Activated B cell treated with CpG ODN at 0.5 μM for 24 hours (primary cell): ENCODE results near the gene CYP1A2. TPM values are rescaled to one million over a fixed set of nuclear protein-coding genes. Genes with fewer than 3 reads are reported as not detected.
A peak's percentile ranks its signal among the peaks of the same experiment; 100 is the strongest.

Experiments used
- ATAC-seq: fragments of 200-7000 bp; cut with Tn5 transposase; one replicate; pipeline ENCODE4 v1.10.0; 2021; ENCODE audit warnings: low read depth, mild to moderate bottlenecking, moderate library complexity
- CTCF ChIA-PET: fragments of 350-600 bp; sonication (Branson Sonifier 250); formaldehyde crosslinking; loops from one replicate; lab custom pipeline; 2021; ENCODE audit warnings: antibody characterized with exemption; lab: Charles Lee
- POLR2A ChIA-PET: fragments of 350-600 bp; sonication (Branson Sonifier 250); formaldehyde crosslinking; loops from one replicate; lab custom pipeline; 2021; ENCODE audit warnings: antibody characterized with exemption; lab: Charles Lee
- DNase-seq: peaks from one replicate; pipeline ENCODE4 v3.0.0; 2022
- H3K27ac Mint-ChIP-seq: one replicate; pipeline ENCODE4 v1.8.0; 2020; ENCODE audit warnings: mixed read lengths
- H3K27me3 Mint-ChIP-seq: one replicate; pipeline ENCODE4 v1.8.0; 2021; ENCODE audit warnings: mixed read lengths
- H3K36me3 Mint-ChIP-seq: one replicate; pipeline ENCODE4 v1.8.0; 2021; ENCODE audit warnings: low read depth, mixed read lengths
- H3K4me1 Mint-ChIP-seq: one replicate; pipeline ENCODE4 v1.8.0; 2021; ENCODE audit warnings: mixed read lengths
- H3K4me3 Mint-ChIP-seq: one replicate; pipeline ENCODE4 v1.8.0; 2020; ENCODE audit warnings: mild to moderate bottlenecking, mixed read lengths
- H3K9me3 Mint-ChIP-seq: one replicate; pipeline ENCODE4 v1.8.0; 2020; ENCODE audit warnings: mixed read lengths
- CTCF ChIP-seq: fragments of 200-600 bp; IDR thresholded peaks from one replicate; pipeline ENCODE4 v1.8.0; 2022; ENCODE audit warnings: antibody characterized with exemption, mild to moderate bottlenecking
- intact Hi-C: fragments of 100-400 bp; cut with micrococcal nuclease; formaldehyde crosslinking; loops from one replicate; pipeline ENCODE4 v1.15.1; 2024
- total RNA-seq: library from RNA; stranded (reverse); gene quantifications from 2 replicates; pipeline ENCODE4 v1.2.3, GENCODE V29; 2022

CYP1A2 gene
- total RNA-seq, 1 donor from 2014 or later: 0.16 TPM

GRCh38 chr15:74801311-74801997 is 52.8 kb downstream of the CYP1A2 start:
- Mint-ChIP-seq H3K4me3 (no peak overlapping the region), H3K36me3 (peaks cover 78% of the 10 kb centered on the region), H3K27ac (peak overlapping the region; percentile 12), H3K9me3 (no peaks in the 10 kb centered on the region), H3K27me3 (no peaks in the 10 kb centered on the region), H3K4me1 (peaks cover 51% of the 10 kb centered on the region)
- intact Hi-C loops: loop anchor here (2.0 kb wide), 2 partner anchors 33 to 41 kb away; partner anchors contain the start of gene ULK3
- ATAC-seq (no peak), DNase-seq (no peak)
- CTCF ChIA-PET: interaction anchor here (2.2 to 26.2 kb wide), 3 partner anchors 13 to 100 kb away, joined by 9 to 1146 read pairs (median 134); partner anchors contain the start of gene CSK
- no peak for TF ChIP-seq CTCF
- POLR2A ChIA-PET: interaction anchor here (32.5 kb wide), 1 partner anchor 22 kb away, joined by 2569 read pairs; the partner anchor contains the start of gene CSK

GRCh38 chr15:74802290-74802689 is 53.6 kb downstream of the CYP1A2 start:
- DNase-seq (no peak), ATAC-seq (no peak)
- Mint-ChIP-seq H3K27me3 (no peaks in the 10 kb centered on the region), H3K9me3 (no peaks in the 10 kb centered on the region), H3K4me1 (peaks cover 47% of the 10 kb centered on the region), H3K36me3 (peaks cover 75% of the 10 kb centered on the region), H3K4me3 (no peak overlapping the region), H3K27ac (no peak overlapping the region)
- POLR2A ChIA-PET: interaction anchor here (32.5 kb wide), 1 partner anchor 23 kb away, joined by 2569 read pairs; the partner anchor contains the start of gene CSK
- intact Hi-C loops: no loop called here
- no peak for TF ChIP-seq CTCF
- CTCF ChIA-PET: interaction anchor here (0.8 to 26.2 kb wide), 2 partner anchors 8 to 26 kb away, joined by 3 to 1146 read pairs; partner anchors contain the start of gene CSK

GRCh38 chr15:74802862-74803447 is 54.3 kb downstream of the CYP1A2 start:
- ATAC-seq (no peak), DNase-seq (no peak)
- no peak for TF ChIP-seq CTCF
- Mint-ChIP-seq H3K9me3 (no peaks in the 10 kb centered on the region), H3K36me3 (peaks cover 69% of the 10 kb centered on the region), H3K4me1 (peaks cover 47% of the 10 kb centered on the region), H3K27ac (peak overlapping the region; percentile 41), H3K4me3 (no peak overlapping the region), H3K27me3 (no peaks in the 10 kb centered on the region)
- intact Hi-C loops: no loop called here
- CTCF ChIA-PET: interaction anchor here (0.8 to 26.2 kb wide), 2 partner anchors 9 to 26 kb away, joined by 3 to 1146 read pairs; partner anchors contain the start of gene CSK
- POLR2A ChIA-PET: interaction anchor here (0.6 to 32.5 kb wide), 2 partner anchors 9 to 23 kb away, joined by 5 to 2569 read pairs; partner anchors contain the start of gene CSK

GRCh38 chr15:74804935-74805334 is 56.3 kb downstream of the CYP1A2 start:
- DNase-seq (no peak), ATAC-seq (no peak)
- CTCF ChIA-PET: interaction anchor here (0.9 to 26.2 kb wide), 4 partner anchors 9 to 170 kb away, joined by 3 to 1146 read pairs (median 4); partner anchors contain the start of gene CSK
- H3K4me1 Mint-ChIP-seq: peaks cover 42% of the 10 kb centered on the region
- no peaks in the 10 kb centered on the region for H3K27me3 Mint-ChIP-seq
- TF ChIP-seq CTCF: no peak
- intact Hi-C loops: no loop called here
- H3K9me3 Mint-ChIP-seq: no peaks in the 10 kb centered on the region
- POLR2A ChIA-PET: interaction anchor here (0.8 to 32.5 kb wide), 3 partner anchors 14 to 69 kb away, joined by 3 to 2569 read pairs (median 3); partner anchors contain the start of gene CSK
- peaks cover 50% of the 10 kb centered on the region for H3K36me3 Mint-ChIP-seq
- no peak overlapping the region for H3K4me3 Mint-ChIP-seq
- peak overlapping the region; percentile 61 for H3K27ac Mint-ChIP-seq

Other genes with a start within 250 kb of the CYP1A2 start
- 24.8 and 26.9 TPM in 2 replicates for gene ARID3B, start 207.6 kb upstream of the CYP1A2 start, total RNA-seq
- 100 and 116 TPM in 2 replicates for gene CLK3, start 133.0 kb upstream of the CYP1A2 start, total RNA-seq
- gene EDC3, start 52.8 kb upstream of the CYP1A2 start, total RNA-seq: 44.8 and 49.5 TPM in 2 replicates
- gene CYP1A1, start 23.3 kb upstream of the CYP1A2 start, total RNA-seq: 0.49 and 1.3 TPM in 2 replicates
- 540 and 557 TPM in 2 replicates for gene CSK, start 33.2 kb downstream of the CYP1A2 start, total RNA-seq
- gene LMAN1L, start 64.0 kb downstream of the CYP1A2 start, total RNA-seq: 1.0 and 2.2 TPM in 2 replicates
- 0.20 and 0.22 TPM in 2 replicates for gene CPLX3, start 77.8 kb downstream of the CYP1A2 start, total RNA-seq
- gene ULK3, start 94.3 kb downstream of the CYP1A2 start, total RNA-seq: 43.6 and 52.1 TPM in 2 replicates
- 112 and 129 TPM in 2 replicates for gene SCAMP2, start 124.5 kb downstream of the CYP1A2 start, total RNA-seq
- 33.1 and 40.2 TPM in 2 replicates for gene MPI, start 141.2 kb downstream of the CYP1A2 start, total RNA-seq
- 76.0 and 90.4 TPM in 2 replicates for gene FAM219B, start 158.0 kb downstream of the CYP1A2 start, total RNA-seq
- gene COX5A, start 189.2 kb downstream of the CYP1A2 start, total RNA-seq: 150 and 159 TPM in 2 replicates
- 4.0 and 4.3 TPM in 2 replicates for gene RPP25, start 207.9 kb downstream of the CYP1A2 start, total RNA-seq
- gene SCAMP5, start 246.7 kb downstream of the CYP1A2 start, total RNA-seq: 0.44 and 0.62 TPM in 2 replicates